DOHH2 (cell line): ENCODE measurements around the gene YBEY.

Source experiments
- H3F3A ChIP-seq: fragments of 200-600 bp; sonication (generic), shearing (Covaris generic); 2 replicates; pipeline ENCODE4 v1.6.0; 2016; ENCODE audit warnings: antibody characterized with exemption, mild to moderate bottlenecking; ENCODE audit not compliant: control insufficient read depth, insufficient read depth
- H3K27ac ChIP-seq: fragments of 200-600 bp; sonication (generic); 2 replicates; pipeline ENCODE4 v1.5.1; 2014; ENCODE audit warnings: low read depth, mild to moderate bottlenecking, low read length, moderate library complexity
- H3K27me3 ChIP-seq: fragments of 200-600 bp; sonication (generic); 2 replicates; pipeline ENCODE4 v1.6.1; 2014; ENCODE audit warnings: mild to moderate bottlenecking, low read length, mixed read lengths; ENCODE audit not compliant: control insufficient read depth
- H3K36me3 ChIP-seq: fragments of 200-600 bp; sonication (generic); 2 replicates; pipeline ENCODE4 v1.6.1; 2014; ENCODE audit warnings: mild to moderate bottlenecking, low read length, moderate library complexity, mixed read lengths; ENCODE audit not compliant: control insufficient read depth
- H3K4me1 ChIP-seq: fragments of 200-600 bp; sonication (generic); 2 replicates; pipeline ENCODE4 v1.6.1; 2014; ENCODE audit warnings: mild to moderate bottlenecking, low read length, mixed read lengths; ENCODE audit not compliant: control insufficient read depth
- H3K4me2 ChIP-seq: fragments of 200-600 bp; sonication (generic); 2 replicates; pipeline ENCODE4 v1.6.0; 2014; ENCODE audit warnings: mild to moderate bottlenecking, low read length, moderate library complexity
- H3K4me3 ChIP-seq: fragments of 200-600 bp; sonication (generic); 2 replicates; pipeline ENCODE4 v1.5.1; 2014; ENCODE audit warnings: mild to moderate bottlenecking, low read length, mixed read lengths
- H3K79me2 ChIP-seq: fragments of 200-600 bp; sonication (generic); 2 replicates; pipeline ENCODE4 v1.6.1; 2014; ENCODE audit warnings: mild to moderate bottlenecking, low read length, mixed read lengths; ENCODE audit not compliant: control insufficient read depth
- H3K9me2 ChIP-seq: fragments of 200-600 bp; sonication (generic); replicated peaks from 2 replicates; pipeline ENCODE4 v1.6.1; 2014; ENCODE audit warnings: mild to moderate bottlenecking, low read length, mixed read lengths; ENCODE audit not compliant: control insufficient read depth
- H3K9me3 ChIP-seq: fragments of 200-600 bp; sonication (generic); 2 replicates; pipeline ENCODE4 v1.6.1; 2014; ENCODE audit warnings: antibody characterized with exemption, low read length, mixed read lengths; ENCODE audit not compliant: control insufficient read depth, insufficient read depth
- H4K20me1 ChIP-seq: fragments of 200-600 bp; sonication (generic); 2 replicates; pipeline ENCODE4 v1.6.0; 2014; ENCODE audit warnings: low read depth, mild to moderate bottlenecking, antibody characterized with exemption, low read length, moderate library complexity; ENCODE audit not compliant: control insufficient read depth, insufficient read depth
- CTCF ChIP-seq: fragments of 200-600 bp; sonication (generic); IDR thresholded peaks from one replicate; pipeline ENCODE4 v1.5.1; 2014; ENCODE audit warnings: antibody characterized with exemption, mild to moderate bottlenecking, low read depth, low read length; ENCODE audit not compliant: poor library complexity, severe bottlenecking
- EZH2phosphoT487 ChIP-seq: fragments of 200-600 bp; sonication (generic); IDR thresholded peaks from 2 replicates; pipeline ENCODE4 v1.6.1; 2017; ENCODE audit warnings: borderline replicate concordance, mild to moderate bottlenecking, antibody characterized with exemption, low read length, moderate library complexity, mixed read lengths

Gene YBEY

GRCh38 chr21:46255758-46256337, 30.3 kb upstream of the YBEY start:
- H3K4me2 ChIP-seq = no peak overlapping the region
- H3K27me3 ChIP-seq = no peaks in the 10 kb centered on the region
- H3K36me3 ChIP-seq = peaks cover 83% of the 10 kb centered on the region

GRCh38 chr21:46256501-46256994, 29.6 kb upstream of the YBEY start:
- TF ChIP-seq EZH2phosphoT487 = no peak
- TF ChIP-seq CTCF = no peak
- Histone ChIP-seq H3K79me2 (peaks cover 2% of the 10 kb centered on the region; the same call in 1 of the 2 replicates), H3K36me3 (peaks cover 82% of the 10 kb centered on the region)

More at GRCh38 chr21:46255758-46256337, 30.3 kb upstream of the YBEY start:
- Histone ChIP-seq H3F3A (peaks cover 8% of the 10 kb centered on the region), H3K27ac (no peak overlapping the region), H3K4me3 (no peak overlapping the region), H3K79me2 (peaks cover 2% of the 10 kb centered on the region; the same call in 1 of the 2 replicates), H3K4me1 (peaks cover 29% of the 10 kb centered on the region), H3K9me3 (no peaks in the 10 kb centered on the region), H4K20me1 (0 out of 2 replicates have a peak, but pooled peaks cover 3% of the 10 kb centered on the region), H3K9me2 (no peaks in the 10 kb centered on the region)
- no peak for TF ChIP-seq EZH2phosphoT487
- TF ChIP-seq CTCF = no peak

DNA sequence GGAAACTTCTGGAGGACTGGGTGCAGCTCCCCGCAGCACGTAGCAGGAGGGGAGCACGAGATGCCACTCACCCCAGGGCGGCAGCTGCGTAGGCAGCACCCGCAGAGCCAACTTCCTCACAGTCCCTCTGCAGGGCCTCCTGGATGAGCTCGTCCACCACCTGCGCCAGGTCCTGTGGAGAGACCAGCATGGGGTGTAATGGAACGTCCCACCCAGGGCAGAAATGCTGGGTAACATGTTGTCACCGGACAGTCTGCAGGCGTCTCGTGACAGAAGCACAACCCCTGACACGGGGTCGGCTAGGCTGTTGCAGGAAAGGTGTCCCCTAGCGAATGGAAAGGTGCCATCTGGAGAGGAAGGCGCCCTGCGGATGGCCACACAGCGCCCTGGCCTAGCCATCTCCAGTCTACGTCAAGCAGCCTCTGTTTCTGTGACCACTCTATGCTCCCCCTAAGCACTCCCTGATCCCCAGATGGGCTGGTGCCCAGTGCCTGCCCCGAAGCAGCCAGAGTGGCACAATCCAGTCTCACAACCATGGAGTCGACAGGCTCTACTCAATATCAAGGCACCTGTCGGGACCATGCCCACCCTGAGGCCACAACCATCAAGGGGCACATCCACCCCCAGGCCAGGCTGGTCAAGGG, 22.0 kb upstream of the YBEY start:
- no peaks in the 10 kb centered on the region for H3K27me3 ChIP-seq
- H3K4me2 ChIP-seq = no peak overlapping the region
- no peaks in the 10 kb centered on the region for H3K9me3 ChIP-seq
- H3K4me3 ChIP-seq = no peak overlapping the region
- no peaks in the 10 kb centered on the region for H3K4me1 ChIP-seq
- H4K20me1 ChIP-seq = 0 out of 2 replicates have a peak, but pooled peaks cover 7% of the 10 kb centered on the region
- TF ChIP-seq EZH2phosphoT487 = no peak
- TF ChIP-seq CTCF = no peak
- H3K36me3 ChIP-seq = peaks cover 68% of the 10 kb centered on the region
- H3K79me2 ChIP-seq = no peaks in the 10 kb centered on the region; the same call in 1 of the 2 replicates
- H3K27ac ChIP-seq = no peak overlapping the region
- H3F3A ChIP-seq = no peaks in the 10 kb centered on the region
- no peaks in the 10 kb centered on the region for H3K9me2 ChIP-seq

More at GRCh38 chr21:46256501-46256994, 29.6 kb upstream of the YBEY start:
- H3F3A ChIP-seq = peaks cover 1% of the 10 kb centered on the region; the same call in 1 of the 2 replicates
- H4K20me1 ChIP-seq = 0 out of 2 replicates have a peak, but pooled peaks cover 3% of the 10 kb centered on the region
- H3K27me3 ChIP-seq = no peaks in the 10 kb centered on the region
- H3K9me3 ChIP-seq = no peaks in the 10 kb centered on the region
- no peak overlapping the region for H3K4me3 ChIP-seq
- H3K4me2 ChIP-seq = no peak overlapping the region
- no peaks in the 10 kb centered on the region for H3K9me2 ChIP-seq
- H3K4me1 ChIP-seq = peaks cover 22% of the 10 kb centered on the region
- no peak overlapping the region for H3K27ac ChIP-seq
